Neural progenitor cell (in vitro differentiated cells): ENCODE results near the gene BBS12.

Source experiments
- EZH2 ChIP-seq: fragments of 200-600 bp; sonication (generic); IDR thresholded peaks from 2 replicates; pipeline ENCODE4 v1.6.1; 2017; ENCODE audit warnings: antibody characterized with exemption, mild to moderate bottlenecking, moderate library complexity
- EZH2phosphoT487 ChIP-seq: fragments of 200-600 bp; sonication (generic); IDR thresholded peaks from 2 replicates; pipeline ENCODE4 v1.6.1; 2017; ENCODE audit warnings: antibody characterized with exemption
- TF ChIP-seq, protein P1 (sequence below): fragments of 200-600 bp; sonication (generic); IDR thresholded peaks from 2 replicates; pipeline ENCODE4 v1.5.1; 2017; ENCODE audit warnings: antibody characterized with exemption, mild to moderate bottlenecking

DNA sequence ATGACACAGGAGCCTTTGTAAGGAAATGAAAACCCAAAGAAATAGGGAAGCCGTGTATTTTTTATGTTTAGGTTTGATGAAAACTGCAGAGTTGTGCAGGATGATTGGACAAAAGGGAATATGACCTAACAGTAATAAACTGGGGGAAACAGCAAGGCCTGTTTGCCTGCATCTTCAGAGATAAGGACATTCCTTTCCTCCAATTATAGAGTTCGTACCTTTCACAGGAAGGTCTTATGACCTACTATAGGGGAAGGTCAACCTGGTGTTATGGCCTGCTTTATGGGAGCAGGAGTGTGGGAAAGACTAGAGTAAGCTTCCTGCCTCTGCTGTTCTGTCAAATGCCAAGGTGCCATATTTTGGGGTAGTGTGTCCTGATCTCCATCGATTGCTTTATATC, 42.5 kb downstream of the BBS12 start:
- TF ChIP-seq, protein P1, sequence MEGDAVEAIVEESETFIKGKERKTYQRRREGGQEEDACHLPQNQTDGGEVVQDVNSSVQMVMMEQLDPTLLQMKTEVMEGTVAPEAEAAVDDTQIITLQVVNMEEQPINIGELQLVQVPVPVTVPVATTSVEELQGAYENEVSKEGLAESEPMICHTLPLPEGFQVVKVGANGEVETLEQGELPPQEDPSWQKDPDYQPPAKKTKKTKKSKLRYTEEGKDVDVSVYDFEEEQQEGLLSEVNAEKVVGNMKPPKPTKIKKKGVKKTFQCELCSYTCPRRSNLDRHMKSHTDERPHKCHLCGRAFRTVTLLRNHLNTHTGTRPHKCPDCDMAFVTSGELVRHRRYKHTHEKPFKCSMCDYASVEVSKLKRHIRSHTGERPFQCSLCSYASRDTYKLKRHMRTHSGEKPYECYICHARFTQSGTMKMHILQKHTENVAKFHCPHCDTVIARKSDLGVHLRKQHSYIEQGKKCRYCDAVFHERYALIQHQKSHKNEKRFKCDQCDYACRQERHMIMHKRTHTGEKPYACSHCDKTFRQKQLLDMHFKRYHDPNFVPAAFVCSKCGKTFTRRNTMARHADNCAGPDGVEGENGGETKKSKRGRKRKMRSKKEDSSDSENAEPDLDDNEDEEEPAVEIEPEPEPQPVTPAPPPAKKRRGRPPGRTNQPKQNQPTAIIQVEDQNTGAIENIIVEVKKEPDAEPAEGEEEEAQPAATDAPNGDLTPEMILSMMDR, result no peak
- TF ChIP-seq EZH2 (no peak), EZH2phosphoT487 (no peak)
